ENCODE data around the gene COTL1. TPM values are rescaled to one million over a fixed set of nuclear protein-coding genes. Genes with fewer than 3 reads are reported as not detected.

Gene COTL1
- total and polyA plus RNA-seq, 9 of the 15 experiments (the other 6 are each of a cell fraction or from before 2014, with no cell fraction given), result 27.7 to 185 (median 72.5) TPM

- in situ Hi-C loops (cut with MboI) (no loop called here), intact Hi-C loops (cut with micrococcal nuclease) (no loop called here)
- Histone ChIP-seq H3K9me1 (ENCODE audit: control insufficient read depth, insufficient read depth, low read length) (no peaks in the 10 kb centered on the region), H3K36me3 (ENCODE audit: control insufficient read depth, insufficient read depth, low read length) (peaks cover 40% of the 10 kb centered on the region; the same call in 2 of the 3 replicates), H3K4me2 (ENCODE audit: insufficient read depth, low read length) (no peak overlapping the region), H3K4me3 (no peak overlapping the region), H2AFZ (ENCODE audit: low read depth, low read length) (no peak overlapping the region), H3K79me2 (ENCODE audit: control insufficient read depth, insufficient read depth, low read length) (no peaks in the 10 kb centered on the region), H3K27ac (ENCODE audit: extremely low read depth, low read depth, low read length) (no peak overlapping the region), H4K20me1 (replicated peaks; ENCODE audit: control insufficient read depth, insufficient read depth, low read length) (peaks cover 13% of the 10 kb centered on the region; the same call in 1 of the 2 replicates), H3K9me3 (replicated peaks; ENCODE audit: control insufficient read depth, insufficient read depth, low read depth, low read length) (no peaks in the 10 kb centered on the region), H3K27me3 (ENCODE audit: control insufficient read depth in 2 of 2, insufficient read depth in 2 of 2, low read length in 2 of 2) (no peaks in the 10 kb centered on the region), H3K4me1 (replicated peaks in 1 of 2; ENCODE audit: control insufficient read depth in 2 of 2, insufficient read depth in 2 of 2, low read length in 2 of 2) (peaks cover 0 to 8% of the 10 kb centered on the region in 2 experiments; a peak in 1 of 5 replicates), H3K9ac (ENCODE audit: insufficient read depth in 1 of 2, low read depth in 2 of 2, low read length in 2 of 2) (no peak overlapping the region)
- DNase-seq (ENCODE audit: extremely low read depth in 1 of 4, low spot score in 3 of 4) (no peak), FAIRE-seq (no peak), ATAC-seq (no peak)
- ChIA-PET POLR2A (interaction anchor here (0.5 to 1.5 kb wide), 3 partner anchors 16 to 347 kb away, joined by 3 read pairs; no protein-coding TSS in a partner anchor), CTCF (ENCODE audit: low intra/inter-chr PET ratio) (no interaction called here)
- WGBS (ENCODE audit: insufficient coverage, low coverage, missing lambda C conversion rate), result 70% methylated on average over 7 of the region's 7 CpGs
- TF ChIP-seq POLR2G (IDR thresholded peaks at IDR 0.05; ENCODE audit: low read depth, low read length) (peak; percentile 33; the same call in 1 of the 2 replicates), ZBTB7A (IDR thresholded peaks at IDR 0.05; ENCODE audit: borderline replicate concordance, control insufficient read depth, low read depth, low read length) (no peak), ZC3H8 (IDR thresholded peaks at IDR 0.05) (no peak)
- BruUV-seq (replicated peaks), result no TSS peak
These were observed 48.0 kb upstream of the COTL1 start for GRCh38 chr16:84665843-84666242.

GRCh38 chr16:84665359-84665758 is 47.5 kb upstream of the COTL1 start:
- in situ Hi-C loops (cut with MboI), result no loop called here
- Histone ChIP-seq H3K9me3 (replicated peaks; ENCODE audit: control insufficient read depth, insufficient read depth, low read depth, low read length) (no peaks in the 10 kb centered on the region), H2AFZ (ENCODE audit: low read depth, low read length) (no peak overlapping the region), H3K9ac (ENCODE audit: insufficient read depth in 1 of 2, low read depth in 2 of 2, low read length in 2 of 2) (no peak overlapping the region), H3K4me2 (ENCODE audit: insufficient read depth, low read length) (no peak overlapping the region), H3K4me3 (no peak overlapping the region), H4K20me1 (replicated peaks; ENCODE audit: control insufficient read depth, insufficient read depth, low read length) (peaks cover 13% of the 10 kb centered on the region; the same call in 1 of the 2 replicates), H3K27ac (ENCODE audit: extremely low read depth, low read depth, low read length) (no peak overlapping the region), H3K36me3 (ENCODE audit: control insufficient read depth, insufficient read depth, low read length) (peaks cover 44% of the 10 kb centered on the region; the same call in 2 of the 3 replicates), H3K79me2 (ENCODE audit: control insufficient read depth, insufficient read depth, low read length) (no peaks in the 10 kb centered on the region), H3K27me3 (ENCODE audit: control insufficient read depth in 2 of 2, insufficient read depth in 2 of 2, low read length in 2 of 2) (no peaks in the 10 kb centered on the region), H3K9me1 (ENCODE audit: control insufficient read depth, insufficient read depth, low read length) (no peaks in the 10 kb centered on the region), H3K4me1 (replicated peaks in 1 of 2; ENCODE audit: control insufficient read depth in 2 of 2, insufficient read depth in 2 of 2, low read length in 2 of 2) (peaks cover 0 to 8% of the 10 kb centered on the region in 2 experiments; a peak in 1 of 5 replicates)
- ChIA-PET POLR2A (interaction anchor here (0.5 to 1.5 kb wide), 2 partner anchors 16 to 348 kb away, joined by 3 read pairs; no protein-coding TSS in a partner anchor), CTCF (ENCODE audit: low intra/inter-chr PET ratio) (no interaction called here)
- ATAC-seq (no peak), FAIRE-seq (no peak), DNase-seq (ENCODE audit: extremely low read depth in 1 of 4, low spot score in 3 of 4) (no peak)
- WGBS (ENCODE audit: insufficient coverage, low coverage, missing lambda C conversion rate), result 47% methylated on average over 2 of the region's 2 CpGs
- intact Hi-C loops (cut with micrococcal nuclease), result no loop called here
- no TSS peak for BruUV-seq (replicated peaks)
- TF ChIP-seq ZNF316 (IDR thresholded peaks at IDR 0.05) (no peak), CTCF (IDR thresholded peaks at IDR 0.05 in 2 of 3, conservative IDR thresholded peaks at IDR 0.05 in 1 of 3; ENCODE audit: insufficient read depth in 2 of 3, low read depth in 1 of 3, low read length in 3 of 3) (no peak), ZNF75A (CRISPR knock-in tag; IDR thresholded peaks at IDR 0.05) (no peak), RBM34 (IDR thresholded peaks at IDR 0.05; ENCODE audit: borderline replicate concordance, insufficient read depth, low read length) (no peak), ELF2 (CRISPR knock-in tag; IDR thresholded peaks at IDR 0.05) (no peak), SREBF1 (IDR thresholded peaks at IDR 0.05; ENCODE audit: borderline replicate concordance, low read depth, low read length) (no peak), GABPA (tag; conservative IDR thresholded peaks at IDR 0.05; ENCODE audit: low read depth) (no peak), ZNF785 (CRISPR knock-in tag; IDR thresholded peaks at IDR 0.05) (no peak), ZNF324 (CRISPR knock-in tag; IDR thresholded peaks at IDR 0.05) (no peak), ZNF766 (CRISPR knock-in tag; conservative IDR thresholded peaks at IDR 0.05) (no peak)

All from K562 (cell line).